Upper lobe of left lung (tissue), 6 donors: ENCODE data around the gene E2F7. TPM values are rescaled to one million over a fixed set of nuclear protein-coding genes. Genes with fewer than 3 reads are reported as not detected.

Experiments used
- ATAC-seq, 2 donors: fragments of 200-7000 bp; cut with Tn5 transposase; one replicate each; pipeline ENCODE4 v1.9.1; 2022; ENCODE audit warnings: mild to moderate bottlenecking in 2 of 2, moderate library complexity in 2 of 2; ENCODE audit not compliant: low FRiP score in 2 of 2
- DNase-seq, 2 donors: peaks; one replicate each; pipeline ENCODE4 v3.0.0-alpha.2; 2019 to 2020
- H3K27ac ChIP-seq, 4 donors: fragments of 200-600 bp; sonication (generic); one replicate each; pipeline ENCODE4 v1.5.1; 2016 to 2019
- H3K27me3 ChIP-seq, 4 donors: fragments of 200-600 bp; sonication (generic); one replicate each; pipeline ENCODE4 v1.5.1; 2017 to 2019
- H3K36me3 ChIP-seq, 4 donors: fragments of 200-600 bp; sonication (generic); one replicate each; pipeline ENCODE4 v1.5.1; 2016 to 2019
- H3K4me1 ChIP-seq, 4 donors: fragments of 200-600 bp; sonication (generic); one replicate each; pipeline ENCODE4 v1.5.1; 2018 to 2019
- H3K4me3 ChIP-seq, 4 donors: fragments of 200-600 bp; sonication (generic); one replicate each; pipeline ENCODE4 v1.5.1; 2017 to 2019; ENCODE audit warnings: mild to moderate bottlenecking in 2 of 4, moderate library complexity in 1 of 4
- H3K9me3 ChIP-seq, 4 donors: fragments of 200-600 bp; sonication (generic); one replicate each; pipeline ENCODE4 v1.5.1; 2018 to 2019
- CTCF ChIP-seq, 6 experiments: fragments of 450-650 bp in 4 of 6; fragments of 200-600 bp in 2 of 6; sonication (generic) in 2 of 6; IDR thresholded peaks; one replicate each; pipeline ENCODE4 v1.5.1; 2016 to 2019; ENCODE audit warnings: antibody characterized with exemption in 6 of 6
- EP300 ChIP-seq, 4 donors: sonication (generic); formaldehyde crosslinking; IDR thresholded peaks; one replicate each; pipeline ENCODE4 v1.5.1; 2017; ENCODE audit warnings: antibody characterized with exemption in 4 of 4, control low read depth in 2 of 4
- POLR2A ChIP-seq, 4 donors: fragments of 450-650 bp; IDR thresholded peaks; one replicate each; pipeline ENCODE4 v1.5.1; 2016 to 2017; ENCODE audit warnings: antibody characterized with exemption in 4 of 4, mild to moderate bottlenecking in 2 of 4
- POLR2AphosphoS5 ChIP-seq, 2 donors: sonication (generic); formaldehyde crosslinking; IDR thresholded peaks; one replicate each; pipeline ENCODE4 v1.5.1; 2017; ENCODE audit warnings: antibody characterized with exemption in 2 of 2
- whole genome bisulfite sequencing, 2 donors: methylation state at CpG; one replicate each; pipeline ENCODE4 v1.1.5; 2017 to 2018; 5-methylcytosine and 5-hydroxymethylcytosine counted together
- total RNA-seq, 6 donors: library from RNA; depleted of rRNA in 4 of 6; stranded (reverse); fragments of >200 nt in 4 of 6; gene quantifications; one replicate each; pipeline versions ENCODE4 v1.1.0 to v1.2.1, GENCODE V29; 2016 to 2021
- donor health status: DM: no; HTN: no; CAD: no; lungs with moderate emphysema.
- donor health status: DM: no; HTN: yes; CAD: no; lungs with severe emphysema.

Gene E2F7
- total RNA-seq, 6 donors from 2014 or later: 0.54 to 1.5 (median 1.1) TPM; not detected in 2

GRCh38 chr12:77010691-77011548 lies 54.4 kb downstream of the E2F7 start:
- TF ChIP-seq CTCF (IDR thresholded peaks at IDR 0.05) (peak; percentile 17 to 91 (median 60)), EP300 (IDR thresholded peaks at IDR 0.05) (no peak)
- 5 to 9% methylated on average over 9 of the region's 9 CpGs for WGBS, 2 donors
- ATAC-seq (peak; percentile 55 to 88), DNase-seq (peak in 1 of 2 donors; percentile 39)
- Histone ChIP-seq H3K4me1 (peaks cover 0 to 3% (median 0%) of the 10 kb centered on the region in 4 donors), H3K36me3 (no peaks in the 10 kb centered on the region), H3K4me3 (no peak overlapping the region), H3K27me3 (no peaks in the 10 kb centered on the region), H3K9me3 (no peaks in the 10 kb centered on the region), H3K27ac (no peak overlapping the region)

- Histone ChIP-seq H3K27ac (no peak overlapping the region), H3K4me3 (no peak overlapping the region), H3K9me3 (no peaks in the 10 kb centered on the region), H3K36me3 (no peaks in the 10 kb centered on the region), H3K27me3 (no peaks in the 10 kb centered on the region), H3K4me1 (peaks cover 0 to 3% (median 0%) of the 10 kb centered on the region in 4 donors)
- no peak for DNase-seq
- TF ChIP-seq CTCF (IDR thresholded peaks at IDR 0.05): no peak
- TF ChIP-seq POLR2AphosphoS5 (IDR thresholded peaks at IDR 0.05): no peak
- TF ChIP-seq POLR2A (IDR thresholded peaks at IDR 0.05): no peak
- no peak for TF ChIP-seq EP300 (IDR thresholded peaks at IDR 0.05)
- WGBS, 2 donors: 79 to 85% methylated on average over 5 of the region's 5 CpGs
- peak in 1 of 2 donors; percentile 40 for ATAC-seq
These were observed 57.9 kb downstream of the E2F7 start for GRCh38 chr12:77007476-77007875.

- TF ChIP-seq EP300 (IDR thresholded peaks at IDR 0.05) (no peak), POLR2A (IDR thresholded peaks at IDR 0.05) (no peak), CTCF (IDR thresholded peaks at IDR 0.05) (no peak), POLR2AphosphoS5 (IDR thresholded peaks at IDR 0.05) (no peak)
- no peaks in the 10 kb centered on the region for H3K36me3 ChIP-seq
- 70 to 81% methylated on average over 1 of the region's 1 CpG for WGBS, 2 donors
- H3K9me3 ChIP-seq: no peaks in the 10 kb centered on the region
- H3K27ac ChIP-seq: no peak overlapping the region
- H3K4me3 ChIP-seq: no peak overlapping the region
- no peaks in the 10 kb centered on the region for H3K27me3 ChIP-seq
- ATAC-seq (no peak), DNase-seq (no peak)
- H3K4me1 ChIP-seq: peaks cover 0 to under 1% (median 0%) of the 10 kb centered on the region in 4 donors
These were observed 59.7 kb downstream of the E2F7 start for GRCh38 chr12:77005611-77006098.

- Histone ChIP-seq H3K4me3 (no peak overlapping the region), H3K27me3 (no peaks in the 10 kb centered on the region), H3K27ac (no peak overlapping the region), H3K4me1 (no peaks in the 10 kb centered on the region), H3K36me3 (no peaks in the 10 kb centered on the region), H3K9me3 (no peaks in the 10 kb centered on the region)
- 88 to 91% methylated on average over 2 of the region's 2 CpGs for WGBS, 2 donors
- TF ChIP-seq CTCF (IDR thresholded peaks at IDR 0.05): no peak
- TF ChIP-seq EP300 (IDR thresholded peaks at IDR 0.05): no peak
- no peak for TF ChIP-seq POLR2AphosphoS5 (IDR thresholded peaks at IDR 0.05)
- TF ChIP-seq POLR2A (IDR thresholded peaks at IDR 0.05): no peak
- no peak for ATAC-seq
- DNase-seq: no peak
These were observed 61.5 kb downstream of the E2F7 start for GRCh38 chr12:77003914-77004313.
